NCI-H2029 treated with DMSO at 0.1 percent for 48 hours (cell line): ENCODE data around the gene MTA1.

Experiments used
- DNase-seq: peaks from one replicate; lab custom pipeline; 2025; lab: John Stamatoyannopoulos, UW

MTA1 gene

DNA sequence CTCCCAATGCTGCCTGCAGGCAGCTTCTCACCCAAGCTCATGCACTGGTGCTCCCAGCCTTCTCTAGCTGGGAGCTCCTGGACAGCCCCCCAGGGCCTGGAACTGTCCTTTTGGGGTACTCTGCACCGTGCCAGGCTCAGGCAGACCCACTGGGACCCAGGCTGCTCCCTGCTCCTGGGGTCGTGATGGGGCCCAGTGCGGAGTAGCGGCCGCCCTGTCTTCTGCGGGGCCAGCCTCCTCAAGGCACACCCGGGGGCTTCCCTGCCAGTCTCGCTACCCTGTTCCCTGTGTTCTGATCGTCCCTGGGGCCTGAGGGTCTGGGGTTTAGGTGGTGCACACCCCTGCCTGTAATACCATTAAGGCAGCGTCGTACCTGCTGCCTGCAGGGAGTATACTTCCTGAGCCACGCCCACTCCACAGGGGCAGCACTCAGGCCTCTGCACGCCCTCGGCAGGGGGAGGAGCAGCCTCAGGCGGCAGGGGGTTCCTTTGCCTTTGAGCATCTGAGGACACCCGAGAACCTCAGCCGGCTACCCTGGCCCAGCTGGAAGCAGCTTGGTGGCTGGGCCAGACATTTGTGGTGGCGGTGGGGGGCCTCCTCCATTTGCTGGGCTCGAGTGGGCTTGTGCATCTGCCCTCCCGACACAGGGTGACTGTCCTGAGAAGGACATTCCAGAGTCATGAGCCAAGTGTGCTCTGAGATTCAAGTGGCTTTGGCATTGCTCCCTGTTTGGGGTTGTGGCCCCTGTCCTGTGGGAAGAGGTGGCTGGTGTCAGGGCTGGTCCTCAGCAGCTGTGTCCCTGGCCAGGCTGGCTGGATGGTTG, 45.8 kb downstream of the MTA1 start:
- no peak for DNase-seq

DNA sequence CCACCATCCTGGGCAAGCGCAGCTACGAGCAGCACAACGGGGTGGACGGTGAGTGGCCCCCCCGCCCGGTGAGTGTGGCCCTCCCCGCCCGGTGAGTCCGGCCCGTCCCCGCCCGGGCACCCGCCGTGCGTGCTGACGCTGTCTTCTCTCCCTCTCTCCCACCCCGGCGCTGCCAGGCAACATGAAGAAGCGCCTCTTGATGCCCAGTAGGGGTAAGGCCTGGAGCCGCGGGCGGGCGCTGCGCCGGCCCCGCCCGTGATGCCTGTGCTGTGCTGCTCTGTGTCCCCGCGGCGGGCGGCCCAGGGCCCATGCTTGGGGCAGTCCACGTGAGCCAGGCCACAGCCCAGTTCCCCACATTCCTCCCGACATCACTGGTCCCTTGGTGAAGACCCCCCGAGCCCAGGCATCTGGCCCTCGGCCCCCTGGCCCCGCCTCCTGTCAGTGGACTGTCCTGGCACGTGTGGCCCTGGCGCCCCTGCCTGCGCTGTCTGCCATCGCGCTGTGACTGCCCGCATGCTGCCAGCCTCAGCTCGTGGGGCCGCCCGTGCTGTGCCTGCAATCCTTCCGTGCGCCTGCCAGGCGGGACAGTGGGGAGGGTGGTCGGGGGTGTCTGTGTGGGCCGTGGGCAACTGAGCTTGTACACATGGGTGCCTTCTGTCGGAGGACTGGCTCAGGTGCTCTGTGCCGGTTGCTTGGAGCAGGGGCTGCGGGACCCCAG, 47.1 kb downstream of the MTA1 start:
- DNase-seq, result no peak

GRCh38 chr14:105467249-105467941, 47.8 kb downstream of the MTA1 start:
- no peak for DNase-seq

DNA sequence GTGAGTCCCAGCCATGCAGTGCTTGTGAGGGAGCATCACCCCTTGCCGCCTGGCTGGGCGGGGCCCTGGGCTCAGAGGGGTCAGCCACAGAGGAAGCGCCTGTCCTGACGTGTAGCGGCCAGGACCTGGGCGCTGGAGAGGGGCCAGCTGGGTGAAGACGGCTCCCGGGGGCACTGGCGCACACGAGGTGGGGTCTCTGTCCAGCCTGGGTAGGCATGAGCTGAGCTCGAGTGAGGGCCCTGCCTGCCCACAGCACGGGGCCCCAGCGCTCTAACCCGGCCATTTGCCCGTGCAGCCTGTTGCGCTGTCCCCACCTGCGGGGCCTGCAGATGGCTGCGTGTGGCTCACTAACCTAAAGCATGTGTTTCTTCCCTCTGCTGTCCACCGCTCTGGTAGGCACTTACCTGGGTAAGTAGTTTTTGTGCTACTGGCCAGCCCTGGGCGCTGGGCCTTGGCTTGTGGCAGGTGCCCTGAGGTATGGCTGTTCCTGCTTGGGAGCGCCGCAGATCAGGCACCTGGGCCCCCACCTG, 48.4 kb downstream of the MTA1 start:
- DNase-seq, result no peak

DNA sequence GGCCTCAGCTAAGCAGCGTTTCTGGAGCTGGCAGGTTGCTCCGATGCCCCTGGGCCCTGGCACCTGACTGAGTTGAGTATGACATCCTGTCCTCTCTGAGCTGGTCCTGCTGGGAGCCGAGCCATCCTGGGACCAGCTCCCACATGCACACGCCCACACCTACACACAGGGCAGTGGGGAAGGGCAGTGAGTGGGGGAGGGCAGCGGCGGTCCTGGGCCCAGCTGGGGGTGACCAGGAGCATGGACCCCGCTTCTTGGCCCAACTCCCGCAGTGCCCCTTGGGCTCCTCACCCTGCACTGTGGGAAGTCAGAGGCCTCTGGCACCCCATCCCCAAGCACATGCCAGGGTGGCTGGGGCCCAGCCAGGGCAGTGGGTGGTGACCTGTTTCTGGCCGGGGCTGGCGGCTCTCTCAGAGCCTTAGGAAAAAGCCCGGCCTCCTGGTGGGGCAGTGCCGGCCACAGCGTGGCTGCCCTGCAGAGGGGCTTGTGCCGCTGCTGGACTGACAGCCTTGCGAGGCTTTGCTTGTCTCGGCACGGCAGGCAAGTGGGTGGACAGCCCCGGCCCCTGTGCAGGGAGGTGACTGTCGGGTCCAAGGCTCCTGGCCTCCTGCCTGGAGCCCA, 49.1 kb downstream of the MTA1 start:
- no peak for DNase-seq

GRCh38 chr14:105469456-105470349, 50.1 kb downstream of the MTA1 start:
- DNase-seq, result no peak

DNA sequence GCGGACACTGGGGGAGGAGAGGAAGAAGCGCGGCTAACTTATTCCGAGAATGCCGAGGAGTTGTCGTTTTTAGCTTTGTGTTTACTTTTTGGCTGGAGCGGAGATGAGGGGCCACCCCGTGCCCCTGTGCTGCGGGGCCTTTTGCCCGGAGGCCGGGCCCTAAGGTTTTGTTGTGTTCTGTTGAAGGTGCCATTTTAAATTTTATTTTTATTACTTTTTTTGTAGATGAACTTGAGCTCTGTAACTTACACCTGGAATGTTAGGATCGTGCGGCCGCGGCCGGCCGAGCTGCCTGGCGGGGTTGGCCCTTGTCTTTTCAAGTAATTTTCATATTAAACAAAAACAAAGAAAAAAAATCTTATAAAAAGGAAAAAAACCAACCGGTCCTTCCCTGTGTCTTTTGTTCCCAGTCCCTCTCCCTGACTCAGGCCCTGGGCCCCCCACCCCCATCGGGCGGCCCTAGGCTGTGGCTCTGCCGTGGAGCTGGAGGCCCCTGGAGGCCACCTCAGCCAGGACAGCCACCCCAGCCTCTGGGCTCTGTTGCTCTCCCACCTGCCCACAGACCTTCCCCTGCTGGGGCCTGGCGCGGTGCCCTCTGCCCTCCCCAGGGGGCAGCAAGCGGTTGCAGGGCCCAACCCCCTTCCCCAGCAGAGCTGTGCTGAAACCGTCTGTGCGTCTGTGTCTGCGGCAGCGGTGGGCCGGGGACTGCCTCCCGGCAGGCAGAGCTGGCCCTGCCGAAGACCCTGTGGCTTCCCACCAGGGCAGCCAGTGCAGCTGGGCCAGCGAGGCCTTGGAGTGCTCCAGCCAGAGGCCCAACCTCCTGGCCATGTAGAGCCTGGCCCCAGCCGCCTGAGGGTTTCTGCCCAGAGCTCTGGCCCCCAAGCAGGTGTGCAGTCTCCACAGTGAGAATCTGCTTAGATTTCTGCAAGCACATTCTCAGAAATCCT, 51.0 kb downstream of the MTA1 start:
- DNase-seq, result no peak

GRCh38 chr14:105471297-105471821, 51.7 kb downstream of the MTA1 start:
- no peak for DNase-seq

DNA sequence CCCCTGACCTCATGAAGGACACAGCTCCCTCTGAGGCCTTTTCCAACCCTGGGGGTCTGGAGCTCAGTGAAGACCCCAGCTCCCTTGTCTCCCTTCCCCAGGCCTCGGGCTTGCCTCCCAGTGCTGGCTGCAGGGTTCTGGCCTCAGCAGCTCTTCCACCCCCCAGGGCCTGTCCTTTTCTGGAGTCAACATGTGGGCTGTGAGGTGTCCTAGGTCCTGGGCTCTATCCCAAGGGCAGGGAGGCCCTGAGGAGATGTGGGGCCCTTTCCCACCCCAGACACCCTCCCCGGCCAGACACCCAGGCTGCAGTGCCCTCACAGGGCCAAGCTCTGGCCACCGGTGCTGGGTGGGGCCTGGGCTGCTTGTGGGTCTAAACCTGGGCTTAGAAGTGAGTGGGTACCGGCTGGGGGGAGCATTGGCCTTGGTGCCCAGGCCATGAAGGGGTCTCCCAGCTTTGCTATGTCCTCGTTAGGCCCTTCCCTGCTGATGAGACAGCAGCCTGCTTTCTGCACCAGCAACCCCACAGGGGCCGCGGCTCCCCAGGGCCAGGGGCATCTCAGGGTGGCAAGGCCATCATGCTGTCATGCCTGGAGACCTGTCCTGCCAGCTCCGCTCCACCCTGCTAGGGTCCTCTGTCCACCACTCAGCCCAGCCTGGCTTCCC, 52.3 kb downstream of the MTA1 start:
- no peak for DNase-seq

DNA sequence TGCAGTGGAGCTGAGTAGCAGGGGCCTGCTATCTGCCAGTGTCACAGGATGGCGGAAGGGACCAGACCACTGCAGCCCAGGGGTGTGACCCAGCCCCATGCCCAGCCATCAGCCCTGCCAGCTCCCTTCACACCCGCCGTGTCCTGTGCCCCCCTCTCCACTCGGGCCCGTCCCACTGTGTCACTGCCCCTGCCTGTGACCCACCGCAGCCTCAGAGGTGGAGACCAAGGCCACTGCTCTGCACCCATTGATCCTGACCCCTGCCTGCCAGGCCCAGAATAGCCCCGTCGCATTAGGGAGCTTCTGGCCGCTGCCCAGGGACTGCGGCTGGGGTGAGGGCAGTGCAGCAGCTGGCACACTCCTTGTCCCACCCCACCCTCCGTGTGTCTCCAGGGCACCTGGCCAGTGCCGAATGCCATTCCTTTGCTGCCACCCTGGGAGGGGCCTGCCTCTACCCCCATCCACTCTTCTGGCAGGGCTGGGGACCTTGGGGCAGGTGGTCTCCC, 52.9 kb downstream of the MTA1 start:
- no peak for DNase-seq

DNA sequence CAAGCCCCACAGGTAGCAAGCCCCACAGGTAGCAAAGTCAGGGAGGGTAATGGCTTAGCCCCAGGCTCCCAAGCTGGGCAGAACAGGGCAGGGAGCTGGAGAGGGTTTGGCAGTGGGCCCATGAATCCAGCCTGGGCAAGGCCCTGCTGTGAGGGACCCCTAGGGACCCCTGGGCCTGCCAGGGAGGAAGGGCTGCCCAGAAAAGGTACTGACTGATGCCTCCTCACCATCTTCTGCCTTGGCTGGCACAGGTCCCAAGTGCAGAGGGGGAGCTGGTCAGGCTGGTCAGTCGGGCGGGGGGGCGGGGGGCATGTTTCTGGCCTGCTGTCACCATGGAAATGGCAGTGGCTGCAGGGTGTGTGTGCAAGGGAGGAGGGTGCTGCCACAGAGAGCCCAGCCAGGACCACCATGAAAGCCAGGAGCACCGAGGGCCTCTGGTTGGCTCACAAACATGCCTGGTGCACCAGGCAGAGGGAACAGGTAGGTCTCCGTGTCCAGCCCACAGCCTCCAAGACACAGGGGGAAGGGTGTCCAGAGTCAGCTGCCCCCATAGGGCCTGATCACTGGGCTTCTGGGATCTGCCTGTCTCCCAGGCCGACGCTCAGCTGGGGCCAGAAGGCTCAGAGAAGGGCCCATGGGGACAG, 53.5 kb downstream of the MTA1 start:
- no peak for DNase-seq

DNA sequence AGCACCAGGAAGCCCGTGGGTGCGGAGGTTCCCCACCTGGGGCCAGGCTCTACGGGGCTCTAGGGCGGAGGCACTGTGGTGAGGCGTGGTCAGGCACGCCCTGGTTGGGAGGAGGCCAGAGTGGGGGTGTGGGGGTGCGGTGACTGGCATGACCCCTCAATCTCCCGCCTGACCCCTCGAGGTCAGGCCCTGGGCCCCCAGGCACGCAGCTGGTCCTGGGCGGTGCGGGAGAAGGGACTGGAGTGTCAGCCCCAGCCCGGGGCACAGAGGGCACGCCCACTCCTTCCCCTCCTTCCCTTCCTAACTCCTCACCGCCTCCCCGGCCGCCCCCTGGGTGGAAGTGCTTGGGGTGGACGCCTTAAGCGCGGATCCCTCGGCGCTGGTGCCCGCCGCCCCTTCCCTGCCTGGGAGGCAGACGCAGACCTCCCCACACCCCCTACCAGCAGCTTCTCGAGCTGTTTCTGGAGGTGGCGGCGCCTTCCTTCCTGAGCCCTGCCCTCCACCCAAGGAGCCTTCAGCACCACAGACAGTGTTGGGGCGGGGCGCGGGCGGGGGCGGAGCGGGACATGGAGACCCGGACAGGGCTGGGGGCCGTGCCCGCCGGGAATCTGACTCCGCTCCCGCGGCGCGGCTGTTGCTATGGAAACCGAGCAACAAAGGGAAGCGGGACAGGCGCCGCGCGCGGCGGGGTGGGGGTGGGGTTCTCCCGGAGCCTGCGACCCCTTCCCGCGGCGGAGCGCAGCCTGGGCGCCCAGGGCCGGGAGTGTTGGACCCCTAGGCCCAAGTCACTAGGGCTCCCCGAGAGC, 54.3 kb downstream of the MTA1 start:
- no peak for DNase-seq

- no peak for DNase-seq
Observed at GRCh38 chr14:105474483-105475268, 55.0 kb downstream of the MTA1 start, which contains the start of gene CRIP2. CRIP2 (plus strand) TSS chr14:105474821; CDS start chr14:105474863, 42 bp downstream.

DNA sequence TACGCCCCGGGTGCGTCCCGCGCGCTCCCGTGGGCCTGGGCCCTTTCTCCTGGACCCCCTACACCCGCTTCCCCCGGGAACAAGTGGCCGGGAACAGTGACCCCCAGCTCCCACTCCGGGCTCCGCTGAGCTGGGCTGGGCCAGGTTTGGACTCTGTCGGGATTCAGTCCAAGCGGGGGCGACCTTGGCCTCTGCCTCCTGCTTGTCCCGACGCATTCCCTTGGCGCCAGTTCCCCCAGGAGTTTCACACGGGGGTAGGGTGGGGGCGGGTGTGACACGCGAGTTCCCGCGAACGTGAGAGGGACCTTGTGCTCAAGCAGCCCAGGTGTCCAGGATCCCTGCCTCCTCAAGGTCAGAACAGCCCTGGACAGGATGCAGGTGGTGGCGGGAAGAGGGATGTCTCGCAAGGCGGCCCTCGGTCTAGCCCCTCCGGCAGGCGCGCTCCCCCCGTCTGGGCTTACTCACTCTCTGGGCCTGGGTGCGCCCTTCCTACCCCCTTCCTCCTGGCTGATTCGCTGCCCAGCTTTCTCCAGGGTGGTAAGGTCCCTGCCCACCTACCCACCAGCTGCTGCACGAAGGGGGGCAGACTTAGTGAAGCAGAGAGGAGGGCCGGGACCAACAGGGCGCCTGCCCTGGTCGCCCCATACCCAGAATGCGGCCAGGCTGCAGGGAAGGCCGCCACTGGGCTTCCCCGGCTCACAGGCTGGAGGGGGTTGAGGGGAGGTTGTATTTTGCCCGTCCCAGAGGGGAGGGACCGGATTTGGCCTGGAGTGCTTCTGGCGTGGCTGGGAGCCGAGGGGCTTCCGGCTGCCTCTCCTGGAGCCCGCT, 55.9 kb downstream of the MTA1 start:
- DNase-seq, result peak; percentile 36

- no peak for DNase-seq
Observed at GRCh38 chr14:105476097-105476830, 56.6 kb downstream of the MTA1 start.
